HL-60/S4 treated with retinoic acid at 250 ng/mL for 4 days and 3 days (cell line): ENCODE measurements around the gene SDK1.

Source experiments
- in situ Hi-C: fragments of 300-500 bp; cut with MboI; formaldehyde crosslinking; loops from 2 replicates; pipeline ENCODE4 v1.7.0; 2022; ENCODE audit warnings: low sequenced_read_pairs

The SDK1 gene

GRCh38 chr7:4269086-4269485 is 968.0 kb downstream of the SDK1 start:
- in situ Hi-C loops = no loop called here

GRCh38 chr7:4269746-4270145 is 968.7 kb downstream of the SDK1 start:
- in situ Hi-C loops = no loop called here

GRCh38 chr7:4270268-4270667 is 969.2 kb downstream of the SDK1 start:
- in situ Hi-C loops = no loop called here

GRCh38 chr7:4270941-4271715 is 970.1 kb downstream of the SDK1 start:
- in situ Hi-C loops = no loop called here

- in situ Hi-C loops = no loop called here
These were observed 970.6 kb downstream of the SDK1 start for GRCh38 chr7:4271716-4272015.

- in situ Hi-C loops = no loop called here
These were observed 971.1 kb downstream of the SDK1 start for GRCh38 chr7:4272141-4272540.

- in situ Hi-C loops = no loop called here
These were observed 972.6 kb downstream of the SDK1 start for GRCh38 chr7:4273566-4274230.

GRCh38 chr7:4274286-4274685 is 973.2 kb downstream of the SDK1 start:
- in situ Hi-C loops = no loop called here

GRCh38 chr7:4277936-4278335 is 976.9 kb downstream of the SDK1 start:
- in situ Hi-C loops = no loop called here

GRCh38 chr7:4279216-4279615 is 978.2 kb downstream of the SDK1 start:
- in situ Hi-C loops = no loop called here

GRCh38 chr7:4281231-4281993 is 980.4 kb downstream of the SDK1 start:
- in situ Hi-C loops = no loop called here

- in situ Hi-C loops = no loop called here
These were observed 981.6 kb downstream of the SDK1 start for GRCh38 chr7:4282434-4283223.

GRCh38 chr7:4286351-4286750 is 985.3 kb downstream of the SDK1 start:
- in situ Hi-C loops = no loop called here

- in situ Hi-C loops = no loop called here
These were observed 987.8 kb downstream of the SDK1 start for GRCh38 chr7:4288791-4289394.

GRCh38 chr7:4297165-4297917 is 996.3 kb downstream of the SDK1 start:
- in situ Hi-C loops = no loop called here

- in situ Hi-C loops = no loop called here
These were observed 996.8 kb downstream of the SDK1 start for GRCh38 chr7:4297918-4298219.

GRCh38 chr7:4299431-4299830 is 998.4 kb downstream of the SDK1 start:
- in situ Hi-C loops = no loop called here

GRCh38 chr7:4302203-4302905 is 1001.3 kb downstream of the SDK1 start:
- in situ Hi-C loops = no loop called here

GRCh38 chr7:4307316-4308204 is 1006.5 kb downstream of the SDK1 start:
- in situ Hi-C loops = no loop called here
